CD4-positive, alpha-beta T cell (primary cell): ENCODE data around the gene IQSEC1. TPM values are rescaled to one million over a fixed set of nuclear protein-coding genes. Genes with fewer than 3 reads are reported as not detected.

ENCODE experiments used
- ATAC-seq: fragments of 200-7000 bp; cut with Tn5 transposase; one replicate; pipeline ENCODE4 v1.10.0; 2022; ENCODE audit warnings: mild to moderate bottlenecking; ENCODE audit not compliant: poor library complexity
- CTCF ChIA-PET: fragments of 350-600 bp; sonication (Branson Sonifier 250); formaldehyde crosslinking; loops from one replicate; lab custom pipeline; 2021; ENCODE audit warnings: antibody characterized with exemption, inconsistent platforms; lab: Charles Lee
- POLR2A ChIA-PET: fragments of 350-600 bp; sonication (Branson Sonifier 250); formaldehyde crosslinking; loops from one replicate; lab custom pipeline; 2021; ENCODE audit warnings: antibody characterized with exemption, inconsistent platforms; lab: Charles Lee
- DNase-seq, 14 experiments: peaks; one replicate each; pipeline ENCODE4 v3.0.0-alpha.2; 2013 to 2020; ENCODE audit warnings: mixed read lengths in 2 of 14
- H3K27ac ChIP-seq, 2 donors: one replicate each; pipeline versions ENCODE4 v1.5.1 to v1.7.0; 2013; ENCODE audit warnings: low read length in 2 of 2, low read depth in 1 of 2, mild to moderate bottlenecking in 1 of 2
- H3K27me3 ChIP-seq, 2 experiments: 1 replicate in 1 of 2; 2 replicates in 1 of 2; pipeline versions ENCODE4 v1.6.1 to v1.7.0; 2013; ENCODE audit warnings: low read length in 2 of 2, control low read depth in 1 of 2, mild to moderate bottlenecking in 1 of 2, moderate library complexity in 1 of 2; ENCODE audit not compliant: insufficient read depth in 2 of 2, control insufficient read depth in 1 of 2
- H3K36me3 ChIP-seq: one replicate; pipeline ENCODE4 v1.6.1; 2013; ENCODE audit warnings: low read length, control low read depth; ENCODE audit not compliant: insufficient read depth
- H3K4me1 ChIP-seq: one replicate; pipeline ENCODE4 v1.6.1; 2013; ENCODE audit warnings: low read length, control low read depth; ENCODE audit not compliant: insufficient read depth
- H3K4me3 ChIP-seq: one replicate; pipeline ENCODE4 v1.5.1; 2013; ENCODE audit warnings: mild to moderate bottlenecking, low read length, moderate library complexity
- H3K9me3 ChIP-seq, 2 experiments: 1 replicate in 1 of 2; 2 replicates in 1 of 2; pipeline versions ENCODE4 v1.6.1 to v1.7.0; 2013; ENCODE audit warnings: low read length in 2 of 2, mild to moderate bottlenecking in 2 of 2, control low read depth in 1 of 2, moderate library complexity in 1 of 2; ENCODE audit not compliant: control insufficient read depth in 1 of 2, insufficient read depth in 1 of 2
- H3K27ac Mint-ChIP-seq: one replicate; pipeline ENCODE4 v1.8.0; 2020; ENCODE audit warnings: mixed read lengths
- H3K27me3 Mint-ChIP-seq: one replicate; pipeline ENCODE4 v1.8.0; 2021; ENCODE audit warnings: mixed read lengths
- H3K36me3 Mint-ChIP-seq: one replicate; pipeline ENCODE4 v1.8.0; 2021; ENCODE audit warnings: low read depth, mixed read lengths
- H3K4me1 Mint-ChIP-seq: one replicate; pipeline ENCODE4 v1.8.0; 2021; ENCODE audit warnings: low read depth, mixed read lengths
- H3K4me3 Mint-ChIP-seq: one replicate; pipeline ENCODE4 v1.8.0; 2020; ENCODE audit warnings: mild to moderate bottlenecking, mixed read lengths
- H3K9me3 Mint-ChIP-seq: one replicate; pipeline ENCODE4 v1.8.0; 2020; ENCODE audit warnings: mixed read lengths
- CTCF ChIP-seq: fragments of 200-600 bp; IDR thresholded peaks from one replicate; pipeline ENCODE4 v1.8.0; 2022; ENCODE audit warnings: antibody characterized with exemption, mild to moderate bottlenecking
- intact Hi-C, 2 experiments: fragments of 100-400 bp; cut with DNase I in 1 of 2; cut with micrococcal nuclease in 1 of 2; formaldehyde crosslinking; loops; one replicate each; pipeline versions ENCODE4 v1.15.1 to v1.9.0; 2023 to 2025; cut with DNase I, micrococcal nuclease
- total RNA-seq, 174 experiments: library from RNA in 2 of 174; stranded (reverse) in 2 of 174; gene quantifications; one replicate each; pipeline ENCODE4 v1.2.3 and lab custom pipeline; 2021 to 2026

Gene IQSEC1
- total RNA-seq, 2 experiments from 2014 or later, result 102 to 108 TPM

- DNase-seq (no peak), ATAC-seq (no peak)
- Mint-ChIP-seq H3K4me3 (peak overlapping the region; percentile 62), H3K4me1 (peaks cover 30% of the 10 kb centered on the region), H3K27me3 (peaks cover 26% of the 10 kb centered on the region), H3K27ac (no peak overlapping the region), H3K36me3 (no peaks in the 10 kb centered on the region), H3K9me3 (no peaks in the 10 kb centered on the region)
- H3K27me3 ChIP-seq, result peaks cover 17 to 20% of the 10 kb centered on the region in 2 experiments
- H3K27ac ChIP-seq, result no peak overlapping the region
- POLR2A ChIA-PET, result no interaction called here
- no peak for TF ChIP-seq CTCF
- CTCF ChIA-PET, result no interaction called here
- no peaks in the 10 kb centered on the region for H3K36me3 ChIP-seq
- no peak overlapping the region for H3K4me3 ChIP-seq
- intact Hi-C loops, result loop anchor here in 1 of 2 experiments (5.0 kb wide), 2 partner anchors 57 to 77 kb away; no protein-coding TSS in a partner anchor
- peaks cover 0 to 7% of the 10 kb centered on the region in 2 experiments for H3K9me3 ChIP-seq
- peaks cover 36% of the 10 kb centered on the region for H3K4me1 ChIP-seq
Observed at GRCh38 chr3:13074006-13074375, 762 bp upstream of the IQSEC1 start.

DNA sequence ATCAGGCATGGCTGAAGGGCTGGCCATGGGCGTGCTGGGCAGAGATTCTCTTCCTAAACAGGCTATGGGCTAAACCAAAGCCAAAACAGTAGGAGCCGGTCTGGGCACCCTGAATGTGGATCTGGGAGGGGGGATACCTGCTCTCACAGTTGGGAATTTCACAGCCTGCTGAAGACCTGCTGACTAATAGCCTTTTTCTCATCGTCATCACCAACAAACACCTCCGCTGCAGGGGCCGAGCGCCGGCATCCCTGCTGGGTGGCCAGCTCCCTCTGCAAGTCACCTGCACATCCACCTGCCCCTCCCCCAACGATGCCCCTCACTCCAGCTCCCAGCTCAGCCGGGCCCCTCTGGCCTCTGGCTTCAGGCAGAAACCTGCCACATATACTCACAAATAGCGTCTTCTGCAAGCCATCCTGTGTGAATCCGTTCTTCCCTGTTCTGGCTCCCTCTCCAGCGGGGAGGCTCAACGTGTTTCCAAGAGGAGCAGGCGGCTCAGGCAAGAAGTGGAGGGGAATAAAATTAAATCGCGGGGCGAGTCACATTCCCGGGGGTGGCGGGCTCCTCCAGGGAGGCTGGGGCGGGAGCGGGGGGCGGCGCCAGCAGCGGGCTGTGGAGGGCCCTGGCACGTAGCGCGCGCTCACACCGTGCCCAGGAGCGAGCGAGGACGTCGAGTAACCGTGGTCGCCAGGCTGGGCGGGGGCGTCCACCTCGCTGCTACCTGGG lies 466 bp downstream of the IQSEC1 start:
- DNase-seq (no peak), ATAC-seq (no peak)
- Mint-ChIP-seq H3K4me1 (peaks cover 38% of the 10 kb centered on the region), H3K4me3 (peak overlapping the region; percentile 83), H3K9me3 (no peaks in the 10 kb centered on the region), H3K27me3 (peaks cover 26% of the 10 kb centered on the region), H3K27ac (no peak overlapping the region), H3K36me3 (no peaks in the 10 kb centered on the region)
- Histone ChIP-seq H3K27me3 (peaks cover 17 to 20% of the 10 kb centered on the region in 2 experiments), H3K4me3 (peak overlapping the region; percentile 38), H3K27ac (no peak overlapping the region), H3K36me3 (no peaks in the 10 kb centered on the region), H3K4me1 (peaks cover 43% of the 10 kb centered on the region), H3K9me3 (peaks cover 0 to 7% of the 10 kb centered on the region in 2 experiments)
- intact Hi-C loops, result loop anchor here in 1 of 2 experiments (5.0 kb wide), 2 partner anchors 55 to 75 kb away; no protein-coding TSS in a partner anchor
- ChIA-PET POLR2A (no interaction called here), CTCF (no interaction called here)
- TF ChIP-seq CTCF, result no peak

GRCh38 chr3:13072239-13072599 lies 1.0 kb downstream of the IQSEC1 start:
- intact Hi-C loops, result loop anchor here in 1 of 2 experiments (5.0 kb wide), 2 partner anchors 55 to 75 kb away; no protein-coding TSS in a partner anchor
- CTCF ChIA-PET, result no interaction called here
- no peak for TF ChIP-seq CTCF
- no peaks in the 10 kb centered on the region for H3K36me3 Mint-ChIP-seq
- Histone ChIP-seq H3K4me3 (no peak overlapping the region), H3K27me3 (peaks cover 17 to 20% of the 10 kb centered on the region in 2 experiments), H3K9me3 (peaks cover 0 to 7% of the 10 kb centered on the region in 2 experiments), H3K27ac (no peak overlapping the region), H3K36me3 (no peaks in the 10 kb centered on the region), H3K4me1 (peaks cover 40% of the 10 kb centered on the region)
- no peak overlapping the region for H3K27ac Mint-ChIP-seq
- POLR2A ChIA-PET, result no interaction called here
- peaks cover 38% of the 10 kb centered on the region for H3K4me1 Mint-ChIP-seq
- no peaks in the 10 kb centered on the region for H3K9me3 Mint-ChIP-seq
- H3K27me3 Mint-ChIP-seq, result peaks cover 26% of the 10 kb centered on the region
- no peak overlapping the region for H3K4me3 Mint-ChIP-seq
- DNase-seq (no peak), ATAC-seq (no peak)
